A549 (cell line): Measurements from ENCODE around the gene MDGA2. TPM values are rescaled to one million over a fixed set of nuclear protein-coding genes. Genes with fewer than 3 reads are reported as not detected.

Source experiments
- ATAC-seq, 2 experiments: fragments of 200-7000 bp in 1 of 2; fragments of >200 bp in 1 of 2; cut with Nextera tagmentation in 1 of 2; cut with Tn5 transposase in 1 of 2; 3 replicates each; pipeline versions ENCODE4 v1.8.0 to v1.9.1; 2018 to 2020; ENCODE audit warnings: mild to moderate bottlenecking in 1 of 2, moderate library complexity in 1 of 2
- CTCF ChIA-PET: fragments of 300-600 bp; sonication (Branson Sonifier 250); formaldehyde crosslinking; extraction: SDS; loops from one replicate; lab custom pipeline; 2021; ENCODE audit warnings: antibody characterized with exemption, inconsistent platforms; lab: Yijun Ruan, JAX
- POLR2A ChIA-PET: fragments of 350-600 bp; formaldehyde crosslinking; extraction: SDS; loops from one replicate; lab custom pipeline; 2021; ENCODE audit warnings: antibody characterized with exemption, inconsistent platforms; lab: Yijun Ruan, JAX
- DNase-seq, 2 experiments: peaks; one replicate each; pipeline versions ENCODE4 v3.0.0 to v3.0.0-alpha.2; 2011 to 2016; ENCODE audit warnings: low read depth in 1 of 2, low spot score in 1 of 2
- FAIRE-seq: peaks from 2 replicates; lab custom pipeline; 2011; peaks lifted over from hg19 to GRCh38; lab: Jason Lieb, UNC
- H3K27ac ChIP-seq, 2 experiments: fragments of >200 bp; sonication (Bioruptor Twin); formaldehyde crosslinking; 3 replicates each; pipeline ENCODE4 v1.5.1; 2016 to 2017
- H3K4me1 ChIP-seq: fragments of >200 bp; sonication (Bioruptor Twin); formaldehyde crosslinking; 3 replicates; pipeline ENCODE4 v1.6.1; 2016
- H3K4me2 ChIP-seq: fragments of >200 bp; sonication (Bioruptor Twin); formaldehyde crosslinking; 3 replicates; pipeline ENCODE4 v1.6.1; 2016
- H3K4me3 ChIP-seq: fragments of >200 bp; sonication (Bioruptor Twin); formaldehyde crosslinking; 3 replicates; pipeline ENCODE4 v1.5.1; 2016
- H3K9me3 ChIP-seq: fragments of >200 bp; sonication (Bioruptor Twin); formaldehyde crosslinking; 3 replicates; pipeline ENCODE4 v1.6.1; 2016
- BCL3 ChIP-seq: fragments of >200 bp; sonication (Bioruptor Twin); formaldehyde crosslinking; IDR thresholded peaks from 3 replicates; pipeline ENCODE4 v1.6.1; 2016
- CBX2 ChIP-seq: fragments of 200-600 bp; sonication (generic); IDR thresholded peaks from 2 replicates; pipeline ENCODE4 v1.6.1; 2016; ENCODE audit warnings: low read depth, mild to moderate bottlenecking, borderline replicate concordance
- CBX8 ChIP-seq: fragments of 200-600 bp; sonication (generic); IDR thresholded peaks from 2 replicates; pipeline ENCODE4 v1.6.1; 2016
- CHD2 ChIP-seq: fragments of 150-350 bp; IDR thresholded peaks from 2 replicates; pipeline ENCODE4 v1.6.1; 2014; ENCODE audit warnings: low read length; ENCODE audit not compliant: partially characterized antibody
- CHD4 ChIP-seq: fragments of 200-600 bp; sonication (generic); IDR thresholded peaks from 2 replicates; pipeline ENCODE4 v1.6.1; 2016; ENCODE audit warnings: antibody characterized with exemption, mild to moderate bottlenecking, borderline replicate concordance
- FOSB ChIP-seq: fragments of 250-450 bp; sonication (Bioruptor Pico); IDR thresholded peaks from 2 replicates; pipeline ENCODE4 v1.5.0; 2020; ENCODE audit warnings: mild to moderate bottlenecking, moderate library complexity
- FOSL2 ChIP-seq, 2 experiments: fragments of 450-650 bp in 1 of 2; fragments of >200 bp in 1 of 2; sonication (Bioruptor Twin) in 1 of 2; formaldehyde crosslinking; IDR thresholded peaks; 2 replicates each; pipeline versions ENCODE4 v1.5.0 to v1.6.1; 2016 to 2020; ENCODE audit warnings: mild to moderate bottlenecking in 1 of 2, moderate library complexity in 1 of 2
- FOXS1 ChIP-seq: fragments of 250-450 bp; sonication (Bioruptor Pico); IDR thresholded peaks from 2 replicates; pipeline ENCODE4 v1.5.0; 2020; ENCODE audit warnings: mild to moderate bottlenecking, moderate library complexity
- HES2 ChIP-seq: fragments of >200 bp; sonication (Bioruptor Twin); formaldehyde crosslinking; IDR thresholded peaks from 2 replicates; pipeline ENCODE4 v1.6.1; 2016
- HOXB13 ChIP-seq: fragments of 250-450 bp; sonication (Bioruptor Pico); IDR thresholded peaks from 2 replicates; pipeline ENCODE4 v1.5.0; 2020; ENCODE audit warnings: low read depth, mild to moderate bottlenecking, moderate library complexity
- HOXB5 ChIP-seq: fragments of 250-450 bp; sonication (Bioruptor Pico); IDR thresholded peaks from 2 replicates; pipeline ENCODE4 v1.5.0; 2020; ENCODE audit warnings: mild to moderate bottlenecking, moderate library complexity
- JUN ChIP-seq, 2 experiments: fragments of >200 bp; sonication (Bioruptor Twin); formaldehyde crosslinking; IDR thresholded peaks; 2 replicates in 1 of 2; 3 replicates in 1 of 2; pipeline ENCODE4 v1.6.1; 2016 to 2017
- JUNB ChIP-seq: fragments of >200 bp; sonication (Bioruptor Twin); formaldehyde crosslinking; IDR thresholded peaks from 2 replicates; pipeline ENCODE4 v1.6.1; 2016
- NFE2L2 ChIP-seq: fragments of 150-350 bp; conservative IDR thresholded peaks from 2 replicates; pipeline ENCODE4 v1.6.1; 2014; ENCODE audit warnings: low read length
- NPAS2 ChIP-seq: fragments of 250-450 bp; sonication (Bioruptor Pico); IDR thresholded peaks from 2 replicates; pipeline ENCODE4 v1.8.0; 2022; ENCODE audit warnings: mild to moderate bottlenecking, moderate library complexity, borderline replicate concordance
- PHF8 ChIP-seq: fragments of 200-600 bp; sonication (generic); IDR thresholded peaks from 2 replicates; pipeline ENCODE4 v1.6.1; 2016; ENCODE audit warnings: low read depth, mild to moderate bottlenecking, antibody characterized with exemption, moderate library complexity, borderline replicate concordance
- POLR2AphosphoS2 ChIP-seq: conservative IDR thresholded peaks from 2 replicates; pipeline ENCODE4 v1.6.1; 2012; ENCODE audit warnings: low read length, improper control_type of control experiment, inconsistent platforms
- REST ChIP-seq: fragments of 200-600 bp; sonication (generic); IDR thresholded peaks from 2 replicates; pipeline ENCODE4 v1.6.1; 2016; ENCODE audit warnings: antibody characterized with exemption, mild to moderate bottlenecking, moderate library complexity
- RFX5 ChIP-seq: fragments of 450-650 bp; IDR thresholded peaks from 2 replicates; pipeline ENCODE4 v1.7.1; 2014; ENCODE audit warnings: antibody characterized with exemption, mild to moderate bottlenecking, moderate library complexity
- RNF2 ChIP-seq: fragments of 200-600 bp; sonication (generic); IDR thresholded peaks from 2 replicates; pipeline ENCODE4 v1.6.1; 2016; ENCODE audit warnings: low read depth, mild to moderate bottlenecking, antibody characterized with exemption, moderate library complexity, borderline replicate concordance
- SMC3 ChIP-seq: fragments of >200 bp; sonication (Bioruptor Twin); formaldehyde crosslinking; IDR thresholded peaks from 3 replicates; pipeline ENCODE4 v1.6.1; 2018; ENCODE audit warnings: inconsistent platforms
- USF2 ChIP-seq: fragments of 450-650 bp; IDR thresholded peaks from 2 replicates; pipeline ENCODE4 v1.6.1; 2014; ENCODE audit warnings: antibody characterized with exemption
- ZC3H11A ChIP-seq: fragments of 450-650 bp; IDR thresholded peaks from 2 replicates; pipeline ENCODE4 v1.6.1; 2014; ENCODE audit warnings: antibody characterized with exemption, mild to moderate bottlenecking
- WGBS: methylation state at CpG from one replicate; pipeline ENCODE4 v1.1.6; 2017; ENCODE audit errors: missing lambda C conversion rate; 5-methylcytosine and 5-hydroxymethylcytosine counted together
- polyA plus RNA-seq, 4 experiments: library from polyadenylated mRNA; depleted of rRNA in 3 of 4; stranded (reverse); fragments of >200 nt; fragmentation: RNase III in 1 of 4; extraction: RNeasy Plus Mini Kit Qiagen cat#74134 plus additional on column Dnase treatment in 1 of 4; gene quantifications; 2 replicates in 3 of 4; 3 replicates in 1 of 4; pipeline ENCODE4 v1.2.3, GENCODE V29; 2011 to 2017
- TF ChIP-seq, protein P1 (sequence below): fragments of 250-450 bp; sonication (Bioruptor Pico); IDR thresholded peaks from 2 replicates; pipeline ENCODE4 v1.5.0; 2021; ENCODE audit warnings: mild to moderate bottlenecking, moderate library complexity, borderline replicate concordance
- TF ChIP-seq, protein P2 (sequence below): IDR thresholded peaks from 2 replicates; pipeline ENCODE4 v1.6.1; 2012; ENCODE audit warnings: low read depth, borderline replicate concordance
- TF ChIP-seq, protein P3 (sequence below): fragments of 150-350 bp; IDR thresholded peaks from 2 replicates; pipeline ENCODE4 v1.6.1; 2014; ENCODE audit warnings: low read depth, mild to moderate bottlenecking, low read length

Gene MDGA2
- polyA plus RNA-seq, 2 of the 4 experiments (the other 2 are of a cell fraction), result 0.08 to 0.12 TPM

GRCh38 chr14:47345016-47345415, 330.4 kb downstream of the MDGA2 start:
- FAIRE-seq, result no peak
- Histone ChIP-seq H3K4me3 (no peak overlapping the region), H3K4me2 (no peak overlapping the region), H3K4me1 (no peaks in the 10 kb centered on the region), H3K27ac (no peak overlapping the region), H3K9me3 (no peaks in the 10 kb centered on the region)
- TF ChIP-seq HES2 (no peak), CBX2 (no peak), RNF2 (no peak), ZC3H11A (no peak), JUN (IDR thresholded peaks at IDR 0.05) (no peak), FOSL2 (IDR thresholded peaks at IDR 0.05) (no peak), FOSL2 (CRISPR knock-in tag; IDR thresholded peaks at IDR 0.05) (no peak), CHD2 (no peak), HOXB13 (no peak), USF2 (no peak), BCL3 (no peak), JUNB (no peak), NPAS2 (CRISPR knock-in tag) (no peak), FOXS1 (CRISPR knock-in tag) (no peak), NFE2L2 (no peak), RFX5 (no peak)
- TF ChIP-seq, protein P1, sequence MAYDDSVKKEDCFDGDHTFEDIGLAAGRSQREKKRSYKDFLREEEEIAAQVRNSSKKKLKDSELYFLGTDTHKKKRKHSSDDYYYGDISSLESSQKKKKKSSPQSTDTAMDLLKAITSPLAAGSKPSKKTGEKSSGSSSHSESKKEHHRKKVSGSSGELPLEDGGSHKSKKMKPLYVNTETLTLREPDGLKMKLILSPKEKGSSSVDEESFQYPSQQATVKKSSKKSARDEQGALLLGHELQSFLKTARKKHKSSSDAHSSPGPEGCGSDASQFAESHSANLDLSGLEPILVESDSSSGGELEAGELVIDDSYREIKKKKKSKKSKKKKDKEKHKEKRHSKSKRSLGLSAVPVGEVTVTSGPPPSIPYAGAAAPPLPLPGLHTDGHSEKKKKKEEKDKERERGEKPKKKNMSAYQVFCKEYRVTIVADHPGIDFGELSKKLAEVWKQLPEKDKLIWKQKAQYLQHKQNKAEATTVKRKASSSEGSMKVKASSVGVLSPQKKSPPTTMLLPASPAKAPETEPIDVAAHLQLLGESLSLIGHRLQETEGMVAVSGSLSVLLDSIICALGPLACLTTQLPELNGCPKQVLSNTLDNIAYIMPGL (CRISPR knock-in tag), result no peak
- TF ChIP-seq, protein P2, sequence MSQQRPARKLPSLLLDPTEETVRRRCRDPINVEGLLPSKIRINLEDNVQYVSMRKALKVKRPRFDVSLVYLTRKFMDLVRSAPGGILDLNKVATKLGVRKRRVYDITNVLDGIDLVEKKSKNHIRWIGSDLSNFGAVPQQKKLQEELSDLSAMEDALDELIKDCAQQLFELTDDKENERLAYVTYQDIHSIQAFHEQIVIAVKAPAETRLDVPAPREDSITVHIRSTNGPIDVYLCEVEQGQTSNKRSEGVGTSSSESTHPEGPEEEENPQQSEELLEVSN, result no peak
- TF ChIP-seq, protein P3, sequence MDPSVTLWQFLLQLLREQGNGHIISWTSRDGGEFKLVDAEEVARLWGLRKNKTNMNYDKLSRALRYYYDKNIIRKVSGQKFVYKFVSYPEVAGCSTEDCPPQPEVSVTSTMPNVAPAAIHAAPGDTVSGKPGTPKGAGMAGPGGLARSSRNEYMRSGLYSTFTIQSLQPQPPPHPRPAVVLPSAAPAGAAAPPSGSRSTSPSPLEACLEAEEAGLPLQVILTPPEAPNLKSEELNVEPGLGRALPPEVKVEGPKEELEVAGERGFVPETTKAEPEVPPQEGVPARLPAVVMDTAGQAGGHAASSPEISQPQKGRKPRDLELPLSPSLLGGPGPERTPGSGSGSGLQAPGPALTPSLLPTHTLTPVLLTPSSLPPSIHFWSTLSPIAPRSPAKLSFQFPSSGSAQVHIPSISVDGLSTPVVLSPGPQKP, result no peak
- 5% methylated on average over 2 of the region's 2 CpGs for WGBS
- ATAC-seq, result no peak
- ChIA-PET POLR2A (no interaction called here), CTCF (no interaction called here)
- DNase-seq, result no peak

GRCh38 chr14:47332939-47333338, 342.5 kb downstream of the MDGA2 start:
- FAIRE-seq, result no peak
- WGBS, result 14% methylated on average over 3 of the region's 3 CpGs
- TF ChIP-seq FOSL2 (IDR thresholded peaks at IDR 0.05), result no peak
- no peak for TF ChIP-seq FOSL2 (CRISPR knock-in tag; IDR thresholded peaks at IDR 0.05)
- TF ChIP-seq HOXB5 (CRISPR knock-in tag), result no peak
- no peak for TF ChIP-seq REST
- no peak for TF ChIP-seq PHF8
- TF ChIP-seq POLR2AphosphoS2, result no peak
- TF ChIP-seq SMC3, result no peak
- TF ChIP-seq CBX8, result no peak
- TF ChIP-seq FOSB, result no peak
- TF ChIP-seq CHD4, result no peak
- TF ChIP-seq, all 56 proteins: peak for 0
- Histone ChIP-seq H3K4me2 (no peak overlapping the region), H3K9me3 (no peaks in the 10 kb centered on the region), H3K27ac (no peak overlapping the region), H3K4me3 (no peak overlapping the region), H3K4me1 (no peaks in the 10 kb centered on the region)
- ChIA-PET CTCF (no interaction called here), POLR2A (no interaction called here)
- ATAC-seq (no peak), DNase-seq (no peak)
